CD4-positive, alpha-beta T cell (primary cell): ENCODE results near the gene CDS2. TPM values are rescaled to one million over a fixed set of nuclear protein-coding genes. Genes with fewer than 3 reads are reported as not detected.

Experiments used
- ATAC-seq: fragments of 200-7000 bp; cut with Tn5 transposase; one replicate; pipeline ENCODE4 v1.10.0; 2022; ENCODE audit warnings: mild to moderate bottlenecking; ENCODE audit not compliant: poor library complexity
- CTCF ChIA-PET: fragments of 350-600 bp; sonication (Branson Sonifier 250); formaldehyde crosslinking; loops from one replicate; lab custom pipeline; 2021; ENCODE audit warnings: antibody characterized with exemption, inconsistent platforms; lab: Charles Lee
- POLR2A ChIA-PET: fragments of 350-600 bp; sonication (Branson Sonifier 250); formaldehyde crosslinking; loops from one replicate; lab custom pipeline; 2021; ENCODE audit warnings: antibody characterized with exemption, inconsistent platforms; lab: Charles Lee
- DNase-seq, 14 experiments: peaks; one replicate each; pipeline ENCODE4 v3.0.0-alpha.2; 2013 to 2020; ENCODE audit warnings: mixed read lengths in 2 of 14
- H3K27ac ChIP-seq, 2 donors: one replicate each; pipeline versions ENCODE4 v1.5.1 to v1.7.0; 2013; ENCODE audit warnings: low read length in 2 of 2, low read depth in 1 of 2, mild to moderate bottlenecking in 1 of 2
- H3K27me3 ChIP-seq, 2 experiments: 1 replicate in 1 of 2; 2 replicates in 1 of 2; pipeline versions ENCODE4 v1.6.1 to v1.7.0; 2013; ENCODE audit warnings: low read length in 2 of 2, control low read depth in 1 of 2, mild to moderate bottlenecking in 1 of 2, moderate library complexity in 1 of 2; ENCODE audit not compliant: insufficient read depth in 2 of 2, control insufficient read depth in 1 of 2
- H3K36me3 ChIP-seq: one replicate; pipeline ENCODE4 v1.6.1; 2013; ENCODE audit warnings: low read length, control low read depth; ENCODE audit not compliant: insufficient read depth
- H3K4me1 ChIP-seq: one replicate; pipeline ENCODE4 v1.6.1; 2013; ENCODE audit warnings: low read length, control low read depth; ENCODE audit not compliant: insufficient read depth
- H3K4me3 ChIP-seq: one replicate; pipeline ENCODE4 v1.5.1; 2013; ENCODE audit warnings: mild to moderate bottlenecking, low read length, moderate library complexity
- H3K9me3 ChIP-seq, 2 experiments: 1 replicate in 1 of 2; 2 replicates in 1 of 2; pipeline versions ENCODE4 v1.6.1 to v1.7.0; 2013; ENCODE audit warnings: low read length in 2 of 2, mild to moderate bottlenecking in 2 of 2, control low read depth in 1 of 2, moderate library complexity in 1 of 2; ENCODE audit not compliant: control insufficient read depth in 1 of 2, insufficient read depth in 1 of 2
- H3K27ac Mint-ChIP-seq: one replicate; pipeline ENCODE4 v1.8.0; 2020; ENCODE audit warnings: mixed read lengths
- H3K27me3 Mint-ChIP-seq: one replicate; pipeline ENCODE4 v1.8.0; 2021; ENCODE audit warnings: mixed read lengths
- H3K36me3 Mint-ChIP-seq: one replicate; pipeline ENCODE4 v1.8.0; 2021; ENCODE audit warnings: low read depth, mixed read lengths
- H3K4me1 Mint-ChIP-seq: one replicate; pipeline ENCODE4 v1.8.0; 2021; ENCODE audit warnings: low read depth, mixed read lengths
- H3K4me3 Mint-ChIP-seq: one replicate; pipeline ENCODE4 v1.8.0; 2020; ENCODE audit warnings: mild to moderate bottlenecking, mixed read lengths
- H3K9me3 Mint-ChIP-seq: one replicate; pipeline ENCODE4 v1.8.0; 2020; ENCODE audit warnings: mixed read lengths
- CTCF ChIP-seq: fragments of 200-600 bp; IDR thresholded peaks from one replicate; pipeline ENCODE4 v1.8.0; 2022; ENCODE audit warnings: antibody characterized with exemption, mild to moderate bottlenecking
- intact Hi-C, 2 experiments: fragments of 100-400 bp; cut with DNase I in 1 of 2; cut with micrococcal nuclease in 1 of 2; formaldehyde crosslinking; loops; one replicate each; pipeline versions ENCODE4 v1.15.1 to v1.9.0; 2023 to 2025; cut with DNase I, micrococcal nuclease
- total RNA-seq, 174 experiments: library from RNA in 2 of 174; stranded (reverse) in 2 of 174; gene quantifications; one replicate each; pipeline ENCODE4 v1.2.3 and lab custom pipeline; 2021 to 2026

Gene CDS2
- total RNA-seq, 2 experiments from 2014 or later: 62.4 to 65.0 TPM

GRCh38 chr20:5100684-5101347 lies 26.0 kb upstream of the CDS2 start:
- ChIA-PET POLR2A (interaction anchor here (1.1 to 2.8 kb wide), 3 partner anchors 24 to 44 kb away, joined by 4 to 14 read pairs (median 5); partner anchors contain the start of gene CDS2), CTCF (interaction anchor here (0.6 to 3.4 kb wide), 18 partner anchors 8 to 320 kb away, joined by 3 to 31 read pairs (median 4); partner anchors contain the start of genes CDS2 and PCNA)
- TF ChIP-seq CTCF: peak; percentile 97
- H3K9me3 Mint-ChIP-seq: no peaks in the 10 kb centered on the region
- Histone ChIP-seq H3K4me1 (no peaks in the 10 kb centered on the region), H3K27me3 (no peaks in the 10 kb centered on the region), H3K36me3 (peaks cover 77% of the 10 kb centered on the region), H3K27ac (no peak overlapping the region), H3K4me3 (no peak overlapping the region), H3K9me3 (no peaks in the 10 kb centered on the region)
- ATAC-seq (peak; percentile 95), DNase-seq (peak; percentile 60 to 86 (median 74))
- intact Hi-C loops: loop anchor here (1.0 to 2.0 kb wide), 3 partner anchors 44 to 494 kb away; no protein-coding TSS in a partner anchor
- H3K36me3 Mint-ChIP-seq: peaks cover 79% of the 10 kb centered on the region
- H3K4me1 Mint-ChIP-seq: peaks cover 17% of the 10 kb centered on the region
- H3K4me3 Mint-ChIP-seq: no peak overlapping the region
- no peaks in the 10 kb centered on the region for H3K27me3 Mint-ChIP-seq
- H3K27ac Mint-ChIP-seq: peak overlapping the region; percentile 52

DNA sequence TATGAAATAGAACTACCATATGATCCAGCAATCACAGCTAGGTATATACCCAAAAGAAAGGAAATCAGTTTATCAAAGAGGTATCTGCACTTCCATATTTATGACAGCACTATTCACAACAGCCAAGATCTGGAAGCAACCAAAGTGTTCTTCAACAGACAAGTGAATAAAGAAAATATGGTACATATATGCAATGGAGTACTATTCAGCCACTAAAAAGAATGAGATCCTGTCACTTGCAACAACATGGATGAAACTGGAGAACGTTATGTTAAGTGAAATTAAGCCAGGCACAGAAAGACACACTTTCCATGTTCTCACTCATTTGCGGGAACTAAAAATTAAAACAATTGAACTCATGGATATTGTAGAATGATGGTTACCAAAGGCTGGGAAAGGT lies 22.3 kb upstream of the CDS2 start:
- no peaks in the 10 kb centered on the region for H3K4me1 ChIP-seq
- H3K4me3 Mint-ChIP-seq: no peak overlapping the region
- H3K27me3 Mint-ChIP-seq: no peaks in the 10 kb centered on the region
- intact Hi-C loops: no loop called here
- DNase-seq (no peak), ATAC-seq (no peak)
- H3K4me3 ChIP-seq: no peak overlapping the region
- peaks cover 17% of the 10 kb centered on the region for H3K4me1 Mint-ChIP-seq
- no peak for TF ChIP-seq CTCF
- H3K9me3 Mint-ChIP-seq: no peaks in the 10 kb centered on the region
- H3K9me3 ChIP-seq: no peaks in the 10 kb centered on the region
- peaks cover 78% of the 10 kb centered on the region for H3K36me3 Mint-ChIP-seq
- H3K27ac Mint-ChIP-seq: no peak overlapping the region
- H3K36me3 ChIP-seq: peaks cover 86% of the 10 kb centered on the region
- no peaks in the 10 kb centered on the region for H3K27me3 ChIP-seq
- no peak overlapping the region for H3K27ac ChIP-seq
- CTCF ChIA-PET: interaction anchor here (2.1 kb wide), 1 partner anchor 48 kb away, joined by 4 read pairs; no protein-coding TSS in a partner anchor
- POLR2A ChIA-PET: no interaction called here

- ChIA-PET POLR2A (no interaction called here), CTCF (interaction anchor here (1.0 kb wide), 1 partner anchor 8 kb away, joined by 3 read pairs; no protein-coding TSS in a partner anchor)
- Mint-ChIP-seq H3K4me1 (peaks cover 18% of the 10 kb centered on the region), H3K27ac (peak overlapping the region; percentile 61), H3K4me3 (peak overlapping the region; percentile 25), H3K9me3 (no peaks in the 10 kb centered on the region), H3K36me3 (peaks cover 64% of the 10 kb centered on the region), H3K27me3 (no peaks in the 10 kb centered on the region)
- no peak for TF ChIP-seq CTCF
- Histone ChIP-seq H3K27ac (no peak overlapping the region), H3K4me3 (no peak overlapping the region), H3K36me3 (peaks cover 63% of the 10 kb centered on the region), H3K27me3 (no peaks in the 10 kb centered on the region), H3K9me3 (no peaks in the 10 kb centered on the region), H3K4me1 (peaks cover 11% of the 10 kb centered on the region)
- DNase-seq (no peak), ATAC-seq (no peak)
- intact Hi-C loops: no loop called here
Observed at GRCh38 chr20:5109276-5109675, 17.5 kb upstream of the CDS2 start.
